GM12892 (cell line): ENCODE data around the gene TRPM3.

Source experiments
- POLR2A ChIP-seq: IDR thresholded peaks from 2 replicates; pipeline ENCODE4 v1.6.1; 2011; ENCODE audit warnings: low read depth, low read length, control low read depth
- POLR2AphosphoS5 ChIP-seq: IDR thresholded peaks from 2 replicates; pipeline ENCODE4 v1.6.1; 2011; ENCODE audit warnings: low read depth, low read length, control low read depth

- TF ChIP-seq POLR2AphosphoS5 (no peak), POLR2A (no peak)
These were observed 95.7 kb downstream of the TRPM3 start for GRCh38 chr9:71025728-71026127.
